Pulmonary artery endothelial cell (primary cell): ENCODE results near the gene PTPRG. TPM values are rescaled to one million over a fixed set of nuclear protein-coding genes. Genes with fewer than 3 reads are reported as not detected.
"Not testable (repeated sequence)": the region's sequence is repeated elsewhere in the genome, so short reads cannot be mapped to it uniquely, and the experiment has no call there.

Source experiments
- DNase-seq: peaks from one replicate; pipeline ENCODE4 v3.0.0-alpha.2; 2011; ENCODE audit warnings: low read depth, low spot score
- total RNA-seq: library from RNA; depleted of rRNA; stranded (reverse); fragments of >200 nt; gene quantifications from 2 replicates; pipeline ENCODE4 v1.2.3, GENCODE V29; 2014

PTPRG gene
- total RNA-seq, 1 donor from 2014 or later: 41.0 TPM

GRCh38 chr3:61790411-61790810 lies 229.0 kb downstream of the PTPRG start:
- DNase-seq: no peak

GRCh38 chr3:61793056-61793455 lies 231.7 kb downstream of the PTPRG start:
- DNase-seq: no peak

- no peak for DNase-seq
Measured at GRCh38 chr3:61793521-61793920, 232.2 kb downstream of the PTPRG start.

- DNase-seq: no peak
Measured at GRCh38 chr3:61794341-61794740, 233.0 kb downstream of the PTPRG start.

GRCh38 chr3:61794961-61795360 lies 233.6 kb downstream of the PTPRG start:
- DNase-seq: no peak

- no peak for DNase-seq
Measured at GRCh38 chr3:61796088-61796680, 234.8 kb downstream of the PTPRG start.

GRCh38 chr3:61796911-61797310 lies 235.5 kb downstream of the PTPRG start:
- no peak for DNase-seq

- DNase-seq: no peak
Measured at GRCh38 chr3:61802772-61803171, 241.4 kb downstream of the PTPRG start.

GRCh38 chr3:61803983-61804382 lies 242.6 kb downstream of the PTPRG start:
- no peak for DNase-seq

- DNase-seq: no peak
Measured at GRCh38 chr3:61804782-61805181, 243.4 kb downstream of the PTPRG start.

GRCh38 chr3:61805510-61806080 lies 244.2 kb downstream of the PTPRG start:
- DNase-seq: no peak

GRCh38 chr3:61806810-61807209 lies 245.4 kb downstream of the PTPRG start:
- no peak for DNase-seq

GRCh38 chr3:61807865-61808276 lies 246.5 kb downstream of the PTPRG start:
- no peak for DNase-seq

GRCh38 chr3:61808526-61808925 lies 247.2 kb downstream of the PTPRG start:
- no peak for DNase-seq

GRCh38 chr3:61808999-61809398 lies 247.6 kb downstream of the PTPRG start:
- DNase-seq: no peak

GRCh38 chr3:61809879-61810278 lies 248.5 kb downstream of the PTPRG start:
- DNase-seq: no peak

GRCh38 chr3:61810953-61811497 lies 249.7 kb downstream of the PTPRG start:
- no peak for DNase-seq

- DNase-seq: no peak
Measured at GRCh38 chr3:61811652-61812051, 250.3 kb downstream of the PTPRG start.

GRCh38 chr3:61812085-61812484 lies 250.7 kb downstream of the PTPRG start:
- no peak for DNase-seq

GRCh38 chr3:61812517-61812916 lies 251.1 kb downstream of the PTPRG start:
- no peak for DNase-seq

GRCh38 chr3:61813636-61814035 lies 252.3 kb downstream of the PTPRG start:
- no peak for DNase-seq

- no peak for DNase-seq
Measured at GRCh38 chr3:61814674-61815073, 253.3 kb downstream of the PTPRG start.

- DNase-seq: not testable (repeated sequence)
Measured at GRCh38 chr3:61816304-61816703, 254.9 kb downstream of the PTPRG start.
